HG03571 (cell line): ENCODE data around the gene LSG1.
"Not testable (repeated sequence)": the region's sequence is repeated elsewhere in the genome, so short reads cannot be mapped to it uniquely, and the experiment has no call there.

ENCODE experiments used
- ATAC-seq: cut with Tn5 transposase; IDR thresholded peaks from one replicate; pipeline ENCODE4 v1.9.1; 2021; ENCODE audit not compliant: unreplicated experiment

The LSG1 gene

GRCh38 chr3:194658477-194659242 is 13.3 kb downstream of the LSG1 start:
- ATAC-seq: no peak

GRCh38 chr3:194657439-194657838 is 14.6 kb downstream of the LSG1 start:
- no peak for ATAC-seq

GRCh38 chr3:194654443-194654842 is 17.5 kb downstream of the LSG1 start:
- no peak for ATAC-seq

GRCh38 chr3:194647747-194648146 is 24.2 kb downstream of the LSG1 start:
- ATAC-seq: no peak

- ATAC-seq: no peak
Measured at GRCh38 chr3:194642769-194643168, 29.2 kb downstream of the LSG1 start.

GRCh38 chr3:194640829-194641228 is 31.2 kb downstream of the LSG1 start:
- no peak for ATAC-seq

- no peak for ATAC-seq
Measured at GRCh38 chr3:194638991-194639605, 32.9 kb downstream of the LSG1 start.

- no peak for ATAC-seq
Measured at GRCh38 chr3:194637541-194638400, 34.2 kb downstream of the LSG1 start.

- no peak for ATAC-seq
Measured at GRCh38 chr3:194637066-194637465, 34.9 kb downstream of the LSG1 start.

GRCh38 chr3:194633349-194634004 is 38.5 kb downstream of the LSG1 start, which contains the start of gene TMEM44:
Gene TMEM44, minus strand, starts transcription at chr3:194633419. Its CDS starts 204 bp downstream, at chr3:194633215.
- peak; percentile 88 for ATAC-seq

- ATAC-seq: peak; percentile 63
Measured at GRCh38 chr3:194632809-194633348, 39.1 kb downstream of the LSG1 start.

- ATAC-seq: no peak
Measured at GRCh38 chr3:194632226-194632808, 39.7 kb downstream of the LSG1 start.

GRCh38 chr3:194631696-194632095 is 40.3 kb downstream of the LSG1 start:
- ATAC-seq: no peak

GRCh38 chr3:194630681-194631080 is 41.3 kb downstream of the LSG1 start:
- not testable (repeated sequence) for ATAC-seq

- ATAC-seq: no peak
Measured at GRCh38 chr3:194624956-194625355, 47.0 kb downstream of the LSG1 start.

GRCh38 chr3:194623449-194624290 is 48.3 kb downstream of the LSG1 start:
- no peak for ATAC-seq

- ATAC-seq: no peak
Measured at GRCh38 chr3:194622621-194623340, 49.2 kb downstream of the LSG1 start.

GRCh38 chr3:194621947-194622346 is 50.0 kb downstream of the LSG1 start:
- ATAC-seq: no peak

- no peak for ATAC-seq
Measured at GRCh38 chr3:194620196-194620595, 51.8 kb downstream of the LSG1 start.
